ENCODE measurements around the gene PNPLA7. TPM values are rescaled to one million over a fixed set of nuclear protein-coding genes. Genes with fewer than 3 reads are reported as not detected.

PNPLA7 gene
- total RNA-seq, 1 donor from 2014 or later, result 3.9 TPM

DNA sequence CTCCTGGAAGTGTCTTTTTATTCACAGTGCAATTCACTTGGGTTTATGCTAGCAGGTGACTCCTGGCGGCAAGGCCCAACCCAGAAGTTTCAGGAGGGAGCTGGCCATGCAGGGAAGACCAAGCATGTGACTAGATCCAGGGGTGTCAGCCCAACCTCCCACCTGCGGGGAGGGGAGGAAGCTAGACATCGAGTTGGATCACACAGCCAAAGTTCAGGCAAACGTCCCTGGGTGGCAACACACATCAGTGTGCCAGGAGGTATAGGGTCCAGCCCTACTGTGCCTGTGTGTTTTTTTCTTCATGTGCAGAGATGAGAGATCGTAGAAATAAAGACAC lies 25.3 kb downstream of the PNPLA7 start:
- no peak for DNase-seq (ENCODE audit: low spot score)
- no peak for TF ChIP-seq CTCF (IDR thresholded peaks at IDR 0.05; ENCODE audit: unreplicated experiment)
- H3K36me3 Mint-ChIP-seq (ENCODE audit: low read depth, unreplicated experiment), result peaks cover 4% of the 10 kb centered on the region
- no peak overlapping the region for H3K27ac Mint-ChIP-seq (ENCODE audit: unreplicated experiment)
- no peaks in the 10 kb centered on the region for H3K9me3 Mint-ChIP-seq (ENCODE audit: unreplicated experiment)
- peaks cover 2% of the 10 kb centered on the region for H3K27me3 Mint-ChIP-seq (ENCODE audit: unreplicated experiment)
- no peak overlapping the region for H3K4me3 Mint-ChIP-seq (ENCODE audit: unreplicated experiment)
- H3K4me1 Mint-ChIP-seq (ENCODE audit: unreplicated experiment), result no peaks in the 10 kb centered on the region

DNA sequence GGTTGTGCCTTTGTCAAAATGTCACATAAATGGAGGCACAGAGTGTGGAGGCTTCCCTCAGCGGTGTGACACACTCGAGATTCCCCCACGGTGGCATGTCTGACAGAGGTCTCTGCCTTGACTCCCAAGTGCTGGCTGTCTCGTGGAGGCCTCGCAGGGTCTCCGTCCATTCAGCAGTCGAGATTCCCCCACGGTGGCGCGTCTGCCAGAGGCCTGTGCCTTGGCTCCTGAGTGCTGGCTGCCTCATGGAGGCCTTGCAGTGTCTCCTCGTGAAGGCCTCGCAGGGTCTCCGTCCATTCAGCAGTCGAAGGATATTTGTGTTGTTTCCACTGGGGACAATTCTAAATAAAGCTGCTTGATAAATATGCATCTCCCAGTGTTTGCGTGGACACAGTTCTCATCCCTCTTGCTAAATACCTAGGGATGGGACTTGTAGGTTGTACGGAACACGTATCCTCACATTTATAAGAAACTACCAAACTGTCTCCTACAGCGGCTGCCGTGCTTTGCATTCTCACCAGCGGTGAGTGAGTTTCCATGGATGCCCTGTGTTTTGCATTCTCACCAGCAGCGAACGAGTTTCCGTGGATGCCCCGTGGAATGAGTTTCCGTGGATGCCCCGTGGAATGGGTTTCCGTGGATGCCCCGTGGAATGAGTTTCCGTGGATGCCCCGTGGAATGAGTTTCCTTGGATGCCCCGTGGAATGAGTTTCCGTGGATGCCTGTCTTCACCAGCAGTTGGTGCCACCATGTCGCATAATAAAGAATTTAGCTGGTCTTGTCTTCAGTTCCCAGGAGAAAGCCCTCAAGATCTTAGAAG lies 25.8 kb downstream of the PNPLA7 start:
- Mint-ChIP-seq H3K4me3 (ENCODE audit: unreplicated experiment) (no peak overlapping the region), H3K4me1 (ENCODE audit: unreplicated experiment) (no peaks in the 10 kb centered on the region), H3K9me3 (ENCODE audit: unreplicated experiment) (no peaks in the 10 kb centered on the region), H3K27me3 (ENCODE audit: unreplicated experiment) (peaks cover 5% of the 10 kb centered on the region), H3K27ac (ENCODE audit: unreplicated experiment) (no peak overlapping the region), H3K36me3 (ENCODE audit: low read depth, unreplicated experiment) (peaks cover 4% of the 10 kb centered on the region)
- no peak for DNase-seq (ENCODE audit: low spot score)
- no peak for TF ChIP-seq CTCF (IDR thresholded peaks at IDR 0.05; ENCODE audit: unreplicated experiment)

DNA sequence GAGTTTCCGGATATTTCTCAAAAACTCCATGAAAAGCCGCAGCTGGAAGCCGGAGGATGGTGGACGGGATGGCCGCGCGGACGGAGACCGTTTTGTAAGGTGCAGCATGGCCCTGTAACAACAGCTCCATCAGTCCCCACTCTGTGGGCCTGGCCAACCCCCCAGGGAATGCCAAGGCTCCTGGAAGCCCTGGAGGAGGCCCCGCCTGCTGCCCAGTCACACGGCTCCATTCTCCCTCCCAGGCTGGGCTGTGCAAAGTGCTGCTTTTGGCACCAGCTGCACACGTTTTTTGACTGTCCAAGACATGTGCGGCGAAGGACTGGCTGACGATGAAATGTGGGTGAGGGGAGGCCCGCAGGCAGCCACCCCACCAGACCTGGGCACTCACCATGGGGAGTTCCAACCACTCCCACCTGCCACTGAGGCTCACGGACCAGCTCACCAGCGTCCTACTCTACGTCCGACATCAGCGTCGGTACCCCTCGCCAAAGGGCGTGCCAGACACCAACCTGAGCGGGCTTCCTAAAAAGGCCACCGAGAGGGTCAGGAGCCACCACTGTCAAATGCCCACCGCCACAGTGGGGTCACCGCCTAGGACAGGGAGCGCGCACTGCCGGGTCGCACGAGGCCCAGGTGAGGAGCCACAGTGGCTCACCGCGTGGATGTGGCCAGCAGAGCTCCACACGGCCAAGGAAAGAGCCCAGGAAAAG lies 27.3 kb downstream of the PNPLA7 start:
- Mint-ChIP-seq H3K4me3 (ENCODE audit: unreplicated experiment) (no peak overlapping the region), H3K4me1 (ENCODE audit: unreplicated experiment) (no peaks in the 10 kb centered on the region), H3K27me3 (ENCODE audit: unreplicated experiment) (peaks cover 2% of the 10 kb centered on the region), H3K36me3 (ENCODE audit: low read depth, unreplicated experiment) (peaks cover 4% of the 10 kb centered on the region), H3K9me3 (ENCODE audit: unreplicated experiment) (no peaks in the 10 kb centered on the region), H3K27ac (ENCODE audit: unreplicated experiment) (no peak overlapping the region)
- no peak for DNase-seq (ENCODE audit: low spot score)
- no peak for TF ChIP-seq CTCF (IDR thresholded peaks at IDR 0.05; ENCODE audit: unreplicated experiment)

GRCh38 chr9:137521405-137521985 lies 28.7 kb downstream of the PNPLA7 start:
- no peak for TF ChIP-seq CTCF (IDR thresholded peaks at IDR 0.05; ENCODE audit: unreplicated experiment)
- H3K4me3 Mint-ChIP-seq (ENCODE audit: unreplicated experiment), result no peak overlapping the region
- H3K9me3 Mint-ChIP-seq (ENCODE audit: unreplicated experiment), result no peaks in the 10 kb centered on the region
- H3K27me3 Mint-ChIP-seq (ENCODE audit: unreplicated experiment), result peaks cover 2% of the 10 kb centered on the region
- no peak overlapping the region for H3K27ac Mint-ChIP-seq (ENCODE audit: unreplicated experiment)
- no peaks in the 10 kb centered on the region for H3K4me1 Mint-ChIP-seq (ENCODE audit: unreplicated experiment)
- DNase-seq (ENCODE audit: low spot score), result no peak
- H3K36me3 Mint-ChIP-seq (ENCODE audit: low read depth, unreplicated experiment), result peaks cover 4% of the 10 kb centered on the region
